Measurements from ENCODE around the gene CADPS2.

DNA sequence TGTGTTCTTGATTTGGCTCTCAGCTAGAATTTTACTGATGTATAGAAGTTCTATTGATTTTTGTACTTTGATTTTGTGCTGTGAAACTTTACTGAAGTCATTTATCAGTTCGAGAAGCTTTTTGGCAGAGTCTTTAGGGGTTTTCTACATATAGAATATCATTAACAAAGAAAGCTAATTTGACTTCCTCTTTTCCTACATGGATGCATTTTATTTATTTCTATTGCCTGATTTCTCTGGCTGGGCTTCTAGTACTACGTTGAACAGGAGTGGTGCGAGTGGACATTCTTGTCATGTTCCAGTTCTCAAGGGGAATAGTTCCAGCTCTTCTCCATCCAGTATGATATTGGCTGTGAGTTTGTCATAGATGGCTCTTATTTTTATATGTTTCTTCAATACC, 252.8 kb downstream of the CADPS2 start:
- TF ChIP-seq REST (IDR thresholded peaks at IDR 0.05) (no peak), RAD21 (IDR thresholded peaks at IDR 0.05) (no peak), EGR1 (IDR thresholded peaks at IDR 0.05; ENCODE audit: low read depth in 2 of 2) (no peak), GABPA (IDR thresholded peaks at IDR 0.05 in 1 of 2, conservative IDR thresholded peaks at IDR 0.05 in 1 of 2) (no peak), TAF1 (conservative IDR thresholded peaks at IDR 0.05) (no peak)
- TF ChIP-seq, protein P1, sequence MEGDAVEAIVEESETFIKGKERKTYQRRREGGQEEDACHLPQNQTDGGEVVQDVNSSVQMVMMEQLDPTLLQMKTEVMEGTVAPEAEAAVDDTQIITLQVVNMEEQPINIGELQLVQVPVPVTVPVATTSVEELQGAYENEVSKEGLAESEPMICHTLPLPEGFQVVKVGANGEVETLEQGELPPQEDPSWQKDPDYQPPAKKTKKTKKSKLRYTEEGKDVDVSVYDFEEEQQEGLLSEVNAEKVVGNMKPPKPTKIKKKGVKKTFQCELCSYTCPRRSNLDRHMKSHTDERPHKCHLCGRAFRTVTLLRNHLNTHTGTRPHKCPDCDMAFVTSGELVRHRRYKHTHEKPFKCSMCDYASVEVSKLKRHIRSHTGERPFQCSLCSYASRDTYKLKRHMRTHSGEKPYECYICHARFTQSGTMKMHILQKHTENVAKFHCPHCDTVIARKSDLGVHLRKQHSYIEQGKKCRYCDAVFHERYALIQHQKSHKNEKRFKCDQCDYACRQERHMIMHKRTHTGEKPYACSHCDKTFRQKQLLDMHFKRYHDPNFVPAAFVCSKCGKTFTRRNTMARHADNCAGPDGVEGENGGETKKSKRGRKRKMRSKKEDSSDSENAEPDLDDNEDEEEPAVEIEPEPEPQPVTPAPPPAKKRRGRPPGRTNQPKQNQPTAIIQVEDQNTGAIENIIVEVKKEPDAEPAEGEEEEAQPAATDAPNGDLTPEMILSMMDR (IDR thresholded peaks at IDR 0.05; ENCODE audit: low read depth, low read length, missing input control) = no peak

Measured in liver (tissue), 3 donors.